ENCODE results near the gene C19orf81. TPM values are rescaled to one million over a fixed set of nuclear protein-coding genes. Genes with fewer than 3 reads are reported as not detected.

C19orf81 gene
- total RNA-seq, 6 donors from 2014 or later, result 1.7 to 24.4 (median 3.1) TPM; not detected in 1

- Histone ChIP-seq H3K9me3 (no peaks in the 10 kb centered on the region), H3K36me3 (no peaks in the 10 kb centered on the region), H3K27me3 (peaks cover 0 to 28% (median 19%) of the 10 kb centered on the region in 4 donors), H3K27ac (no peak overlapping the region), H3K4me3 (no peak overlapping the region), H3K4me1 (peaks cover 0 to 11% (median 0%) of the 10 kb centered on the region in 4 donors)
- TF ChIP-seq POLR2A (IDR thresholded peaks at IDR 0.05), result no peak
- TF ChIP-seq EP300 (IDR thresholded peaks at IDR 0.05), result no peak
- TF ChIP-seq, protein P1, sequence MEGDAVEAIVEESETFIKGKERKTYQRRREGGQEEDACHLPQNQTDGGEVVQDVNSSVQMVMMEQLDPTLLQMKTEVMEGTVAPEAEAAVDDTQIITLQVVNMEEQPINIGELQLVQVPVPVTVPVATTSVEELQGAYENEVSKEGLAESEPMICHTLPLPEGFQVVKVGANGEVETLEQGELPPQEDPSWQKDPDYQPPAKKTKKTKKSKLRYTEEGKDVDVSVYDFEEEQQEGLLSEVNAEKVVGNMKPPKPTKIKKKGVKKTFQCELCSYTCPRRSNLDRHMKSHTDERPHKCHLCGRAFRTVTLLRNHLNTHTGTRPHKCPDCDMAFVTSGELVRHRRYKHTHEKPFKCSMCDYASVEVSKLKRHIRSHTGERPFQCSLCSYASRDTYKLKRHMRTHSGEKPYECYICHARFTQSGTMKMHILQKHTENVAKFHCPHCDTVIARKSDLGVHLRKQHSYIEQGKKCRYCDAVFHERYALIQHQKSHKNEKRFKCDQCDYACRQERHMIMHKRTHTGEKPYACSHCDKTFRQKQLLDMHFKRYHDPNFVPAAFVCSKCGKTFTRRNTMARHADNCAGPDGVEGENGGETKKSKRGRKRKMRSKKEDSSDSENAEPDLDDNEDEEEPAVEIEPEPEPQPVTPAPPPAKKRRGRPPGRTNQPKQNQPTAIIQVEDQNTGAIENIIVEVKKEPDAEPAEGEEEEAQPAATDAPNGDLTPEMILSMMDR (IDR thresholded peaks at IDR 0.05), result no peak
- TF ChIP-seq POLR2AphosphoS5 (IDR thresholded peaks at IDR 0.05), result no peak
- 6 to 14% methylated on average over 13 to 16 of the region's 23 CpGs for WGBS, 2 donors
- DNase-seq, result peak in 1 of 2 donors; percentile 59
- no peak for ATAC-seq (ENCODE audit: low FRiP score in 2 of 2)
Measured at GRCh38 chr19:50693064-50693975, 44.1 kb downstream of the C19orf81 start.

DNA sequence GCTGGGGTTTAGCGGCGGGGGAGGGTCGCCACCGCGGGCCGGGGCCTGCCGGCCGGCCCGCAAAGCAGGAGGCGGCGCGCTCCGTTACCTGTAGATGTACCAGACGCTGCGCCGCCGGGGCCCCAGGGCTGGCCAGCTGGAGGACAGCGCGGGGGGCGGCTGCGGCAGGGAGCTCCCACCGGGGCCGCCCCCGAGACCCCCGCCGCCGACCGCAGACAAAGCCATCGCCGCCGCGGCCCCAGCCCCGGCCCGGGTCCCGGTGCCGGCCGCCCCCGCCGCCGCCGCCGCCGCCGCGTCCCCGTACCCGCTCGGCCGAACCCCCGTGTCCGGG, 45.5 kb downstream of the C19orf81 start:
- peaks cover 0 to 28% (median 19%) of the 10 kb centered on the region in 4 donors for H3K27me3 ChIP-seq
- H3K9me3 ChIP-seq, result no peaks in the 10 kb centered on the region
- no peak overlapping the region for H3K4me3 ChIP-seq
- 9% methylated on average over 9 of the region's 51 CpGs; no CpG with 5 or more reads in 1 of the 2 donors for WGBS, 2 donors
- H3K4me1 ChIP-seq, result peaks cover 0 to 11% (median 0%) of the 10 kb centered on the region in 4 donors
- TF ChIP-seq, protein P1 (IDR thresholded peaks at IDR 0.05), result no peak
- no peak for TF ChIP-seq EP300 (IDR thresholded peaks at IDR 0.05)
- no peak for TF ChIP-seq POLR2A (IDR thresholded peaks at IDR 0.05)
- no peak for TF ChIP-seq POLR2AphosphoS5 (IDR thresholded peaks at IDR 0.05)
- ATAC-seq (ENCODE audit: low FRiP score in 2 of 2) (no peak), DNase-seq (peak in 1 of 2 donors; percentile 56)
- no peaks in the 10 kb centered on the region for H3K36me3 ChIP-seq
- no peak overlapping the region for H3K27ac ChIP-seq

DNA sequence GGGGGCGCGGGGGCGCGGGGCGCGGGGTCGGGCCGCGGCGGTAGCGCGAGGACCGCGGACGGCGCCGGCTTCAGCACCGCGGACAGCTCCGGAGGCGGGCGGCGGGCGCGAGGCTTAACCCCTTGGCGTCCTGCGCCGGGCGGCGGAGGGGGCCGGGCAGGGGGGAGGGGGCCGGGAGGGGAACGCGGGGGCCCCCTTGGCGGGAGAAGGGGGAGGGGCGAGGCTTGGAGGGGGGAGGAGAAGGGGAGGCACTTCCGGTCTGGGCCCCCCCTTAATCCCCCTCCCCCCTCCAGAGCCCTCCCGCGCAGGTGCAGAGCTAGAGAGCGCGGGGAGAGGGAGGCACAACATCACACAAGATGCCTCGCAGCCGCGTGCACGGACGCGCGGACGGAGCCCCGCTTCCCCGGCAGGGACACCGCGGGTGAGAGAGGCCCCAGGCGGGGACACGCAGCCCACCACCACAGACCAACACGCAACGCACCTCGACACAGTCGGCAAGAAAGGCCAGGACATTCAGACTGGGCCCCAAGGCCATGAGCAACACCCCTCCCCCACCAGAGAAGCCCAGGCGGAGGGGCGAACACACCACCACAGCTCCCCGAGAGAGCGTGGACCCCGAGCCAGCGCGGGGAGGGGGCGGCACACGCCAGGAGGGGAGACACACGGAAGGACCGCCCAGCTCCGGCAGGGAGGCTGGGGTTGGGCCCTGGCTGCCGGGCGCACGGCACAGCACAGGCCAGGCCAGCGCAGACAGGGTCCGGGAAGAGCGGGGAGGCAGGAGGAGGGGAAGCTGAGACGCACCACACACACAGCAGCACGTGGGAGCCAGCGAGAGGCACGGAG, 46.2 kb downstream of the C19orf81 start:
- H3K27me3 ChIP-seq, result peaks cover 0 to 28% (median 19%) of the 10 kb centered on the region in 4 donors
- ATAC-seq (ENCODE audit: low FRiP score in 2 of 2) (peak in 1 of 2 donors; percentile 51), DNase-seq (peak in 1 of 2 donors; percentile 87)
- H3K4me3 ChIP-seq, result no peak overlapping the region
- TF ChIP-seq, protein P1 (IDR thresholded peaks at IDR 0.05), result no peak
- TF ChIP-seq POLR2A (IDR thresholded peaks at IDR 0.05) (no peak), EP300 (IDR thresholded peaks at IDR 0.05) (no peak), POLR2AphosphoS5 (IDR thresholded peaks at IDR 0.05) (no peak)
- H3K9me3 ChIP-seq, result no peaks in the 10 kb centered on the region
- H3K36me3 ChIP-seq, result no peaks in the 10 kb centered on the region
- H3K27ac ChIP-seq, result no peak overlapping the region
- WGBS, 2 donors, result 1 to 2% methylated on average over 23 to 36 of the region's 81 CpGs
- H3K4me1 ChIP-seq, result peaks cover 0 to 11% (median 0%) of the 10 kb centered on the region in 4 donors

- H3K4me1 ChIP-seq, result peaks cover 0 to 11% (median 0%) of the 10 kb centered on the region in 4 donors
- no peak for DNase-seq
- H3K27ac ChIP-seq, result no peak overlapping the region
- no peaks in the 10 kb centered on the region for H3K9me3 ChIP-seq
- WGBS, 2 donors, result 27 to 55% methylated on average over 6 to 14 of the region's 15 CpGs
- H3K4me3 ChIP-seq, result no peak overlapping the region
- TF ChIP-seq, protein P1 (IDR thresholded peaks at IDR 0.05), result no peak
- TF ChIP-seq EP300 (IDR thresholded peaks at IDR 0.05), result no peak
- no peak for TF ChIP-seq POLR2A (IDR thresholded peaks at IDR 0.05)
- TF ChIP-seq POLR2AphosphoS5 (IDR thresholded peaks at IDR 0.05), result no peak
- H3K27me3 ChIP-seq, result peaks cover 0 to 28% (median 19%) of the 10 kb centered on the region in 4 donors
- ATAC-seq (ENCODE audit: low FRiP score in 2 of 2), result no peak
- H3K36me3 ChIP-seq, result no peaks in the 10 kb centered on the region
Measured at GRCh38 chr19:50696094-50696483, 46.8 kb downstream of the C19orf81 start.

Measured in upper lobe of left lung (tissue), 6 donors.